DOHH2 (cell line): ENCODE measurements around the gene OSBPL1A.

ENCODE experiments used
- CTCF ChIP-seq: fragments of 200-600 bp; sonication (generic); IDR thresholded peaks from one replicate; pipeline ENCODE4 v1.5.1; 2014; ENCODE audit warnings: antibody characterized with exemption, mild to moderate bottlenecking, low read depth, low read length; ENCODE audit not compliant: poor library complexity, severe bottlenecking
- EZH2phosphoT487 ChIP-seq: fragments of 200-600 bp; sonication (generic); IDR thresholded peaks from 2 replicates; pipeline ENCODE4 v1.6.1; 2017; ENCODE audit warnings: borderline replicate concordance, mild to moderate bottlenecking, antibody characterized with exemption, low read length, moderate library complexity, mixed read lengths

GRCh38 chr18:24397694-24398368 is at the start of gene OSBPL1A:
- TF ChIP-seq CTCF (no peak), EZH2phosphoT487 (no peak)
